Superior temporal gyrus (tissue), 1 donor: Measurements from ENCODE around the gene RYR1.
"Not testable (repeated sequence)": the region's sequence is repeated elsewhere in the genome, so short reads cannot be mapped to it uniquely, and the experiment has no call there.

Experiments
- DNase-seq: peaks from one replicate; pipeline ENCODE4 v3.0.0-alpha.2; 2016; ENCODE audit errors: extremely low spot score

RYR1 gene

DNA sequence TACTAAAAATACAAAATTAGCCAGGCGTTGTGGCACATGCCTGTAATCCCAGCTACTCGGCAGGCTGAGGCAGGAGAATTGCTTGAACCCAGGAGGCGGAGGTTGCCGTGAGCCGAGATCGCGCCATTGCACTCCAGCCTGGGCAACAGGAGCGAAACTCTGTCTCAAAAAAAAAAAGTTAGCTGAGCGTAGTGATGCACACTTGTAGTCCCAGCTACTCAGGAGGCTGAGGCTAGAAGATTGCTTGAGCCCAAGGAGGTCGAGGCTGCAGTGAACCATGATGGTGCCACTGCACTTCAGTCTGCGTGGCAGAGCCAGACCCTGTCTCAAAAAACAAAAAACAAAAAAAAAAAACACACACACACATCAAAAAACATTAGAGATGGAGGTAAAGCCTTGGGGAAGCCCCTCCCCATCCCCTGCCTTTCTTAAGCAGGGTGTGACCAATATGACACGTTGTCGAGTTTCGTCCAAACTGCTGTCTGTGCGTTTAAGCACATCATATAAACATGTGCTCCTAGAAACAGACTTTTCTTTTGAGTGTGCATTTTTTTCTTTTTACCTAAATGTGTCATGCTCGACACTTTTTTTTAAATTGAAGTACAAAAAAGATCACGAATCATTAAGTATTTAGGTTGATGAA, 6.3 kb upstream of the RYR1 start:
- not testable (repeated sequence) for DNase-seq

DNA sequence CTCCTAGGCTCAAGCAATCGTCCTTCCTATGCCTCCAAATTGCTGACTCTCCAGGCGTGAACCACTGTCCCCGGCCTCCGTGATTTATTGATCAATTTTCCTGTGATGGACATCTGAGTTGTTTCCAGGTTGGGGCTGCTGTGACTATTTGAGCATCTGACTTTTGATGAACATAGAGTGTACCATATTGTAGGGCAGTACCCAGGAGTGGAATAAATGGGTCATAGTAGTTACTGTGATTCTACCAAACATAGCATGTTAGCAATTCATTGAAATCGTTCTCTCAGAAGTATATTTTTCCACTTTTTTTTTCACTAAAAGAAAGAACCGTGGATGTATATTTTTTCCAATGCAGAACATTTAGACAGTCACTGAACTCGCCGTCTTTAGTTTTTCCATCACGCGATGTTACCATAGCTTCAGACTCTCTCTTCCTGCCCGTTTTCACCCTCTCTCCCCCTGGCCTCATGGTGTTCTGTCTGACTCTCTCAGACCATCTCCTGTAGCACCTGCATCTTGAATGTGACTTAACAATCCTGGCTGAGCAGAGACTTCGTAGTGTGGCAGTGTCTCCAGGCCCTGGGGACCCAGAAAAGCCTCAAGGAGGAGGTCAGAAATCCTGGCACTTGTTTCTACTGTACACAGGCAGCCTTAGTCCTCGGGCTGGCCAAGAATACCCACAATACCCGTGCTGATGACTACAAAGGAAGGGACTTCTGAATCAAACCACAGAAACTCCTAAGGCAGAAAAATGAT, 4.3 kb upstream of the RYR1 start:
- DNase-seq = no peak

DNA sequence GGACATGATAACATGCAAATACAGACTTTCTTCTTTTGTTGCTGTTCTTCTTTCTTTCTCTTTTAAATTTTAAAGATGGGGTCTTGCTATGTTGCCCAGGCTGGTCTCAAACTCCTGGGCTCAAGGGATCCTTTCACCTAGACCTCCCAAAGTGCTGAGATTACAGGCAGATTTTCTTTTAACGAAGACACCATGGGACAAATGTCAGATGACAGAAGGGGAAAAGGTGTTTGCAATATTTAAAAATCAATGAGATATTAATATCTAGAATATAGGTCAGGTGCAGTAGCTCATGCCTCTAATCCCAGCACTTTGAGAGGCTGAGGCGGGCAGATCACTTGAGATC, 3.7 kb upstream of the RYR1 start:
- DNase-seq = no peak

DNA sequence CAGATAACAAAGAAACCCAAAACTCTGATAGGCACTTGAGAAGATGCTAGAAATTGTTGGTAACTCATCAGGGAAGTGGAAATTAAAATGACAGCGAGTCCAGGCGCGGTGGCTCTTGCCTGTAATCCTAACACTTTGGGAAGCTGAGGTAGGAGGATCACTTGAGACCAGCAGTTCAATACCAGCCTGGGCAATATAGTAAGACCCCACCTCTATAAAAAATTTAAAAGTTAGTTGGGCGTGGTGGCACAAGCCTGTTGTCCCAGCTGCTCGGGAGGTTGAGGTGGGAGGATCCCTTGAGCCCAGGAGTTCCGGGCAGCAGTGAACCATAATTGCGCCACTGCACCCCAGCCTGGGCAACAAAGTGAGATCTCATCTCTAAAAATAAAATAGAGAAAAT, 2.6 kb upstream of the RYR1 start:
- no peak for DNase-seq

DNA sequence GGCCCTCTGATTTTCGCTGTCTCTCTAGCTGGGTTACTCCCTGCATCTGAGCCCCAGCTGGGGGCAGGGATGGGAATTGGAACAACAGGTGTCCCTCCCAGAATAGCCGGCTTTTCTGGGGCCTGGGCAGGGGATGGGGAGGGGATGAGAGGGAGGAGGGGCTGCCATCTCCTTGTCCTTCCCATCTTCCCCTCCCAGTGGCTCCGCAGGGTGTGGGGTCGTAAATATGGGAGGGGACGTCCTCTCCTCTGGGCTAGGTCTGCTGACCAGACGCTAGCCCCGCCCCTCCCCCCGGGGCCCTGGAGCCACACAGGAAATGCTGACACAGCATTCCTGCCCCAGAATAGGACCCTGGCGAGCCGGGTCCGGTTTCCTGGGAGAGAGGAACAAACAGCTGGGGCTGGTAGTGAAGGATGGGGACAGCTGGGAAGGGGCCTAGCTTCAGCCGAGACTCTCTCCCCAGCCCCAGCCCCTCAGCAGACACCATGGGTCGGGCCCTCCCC, 1.1 kb downstream of the RYR1 start:
- DNase-seq = no peak

DNA sequence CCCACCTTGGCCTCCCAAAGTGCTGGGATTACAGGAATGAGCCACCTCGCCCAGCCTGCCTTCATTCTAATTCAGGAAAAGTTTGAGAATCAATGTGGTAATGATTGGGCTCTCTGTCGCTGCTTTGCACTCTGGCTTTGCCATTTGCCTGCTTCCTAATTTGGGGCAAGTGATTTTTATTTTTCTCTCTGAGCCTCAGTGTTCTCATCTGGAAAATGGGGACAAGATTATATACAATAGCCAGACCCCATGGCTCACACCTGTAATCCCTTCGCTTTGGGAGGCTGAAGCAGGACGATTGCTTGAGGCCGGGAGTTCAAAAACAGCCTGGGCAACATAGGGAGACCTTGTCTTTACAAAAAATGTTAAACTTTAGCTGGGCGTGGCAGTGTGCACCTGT, 3.8 kb downstream of the RYR1 start:
- no peak for DNase-seq

DNA sequence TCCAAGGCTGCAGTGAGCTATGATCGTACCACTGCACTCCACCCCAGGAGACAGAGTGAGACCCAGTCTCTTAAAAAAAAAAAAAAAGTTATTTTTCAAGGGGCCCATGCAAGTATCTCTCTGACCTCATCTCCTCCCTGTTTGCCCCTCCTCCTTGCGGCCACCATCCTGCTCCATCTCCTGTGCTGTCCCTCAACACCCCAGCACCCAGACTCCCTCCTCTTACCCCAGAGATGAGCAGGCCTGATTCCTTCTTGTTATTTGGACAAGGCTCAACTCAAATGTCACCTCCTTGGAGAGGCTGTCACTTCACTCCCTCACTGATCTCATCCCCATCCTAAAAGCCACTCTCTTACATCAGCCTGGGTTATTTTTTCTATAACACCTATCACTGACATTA, 4.4 kb downstream of the RYR1 start:
- no peak for DNase-seq

DNA sequence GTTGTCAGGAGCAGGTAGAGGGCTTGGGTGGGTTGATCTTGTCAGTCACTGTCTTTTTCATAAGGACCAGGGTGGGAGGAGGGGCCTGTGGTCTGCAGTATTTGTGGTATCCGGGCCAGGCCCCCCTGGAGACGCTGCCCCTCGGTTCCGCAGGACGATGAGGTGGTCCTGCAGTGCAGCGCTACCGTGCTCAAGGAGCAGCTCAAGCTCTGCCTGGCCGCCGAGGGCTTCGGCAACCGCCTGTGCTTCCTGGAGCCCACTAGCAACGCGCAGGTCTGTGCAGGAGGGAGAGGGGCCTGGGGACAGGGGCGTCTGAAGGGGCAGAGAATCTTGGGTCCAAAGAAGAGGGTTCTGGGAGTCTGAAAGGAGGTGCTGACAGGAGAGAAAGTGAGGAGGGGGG, 7.1 kb downstream of the RYR1 start:
- no peak for DNase-seq

DNA sequence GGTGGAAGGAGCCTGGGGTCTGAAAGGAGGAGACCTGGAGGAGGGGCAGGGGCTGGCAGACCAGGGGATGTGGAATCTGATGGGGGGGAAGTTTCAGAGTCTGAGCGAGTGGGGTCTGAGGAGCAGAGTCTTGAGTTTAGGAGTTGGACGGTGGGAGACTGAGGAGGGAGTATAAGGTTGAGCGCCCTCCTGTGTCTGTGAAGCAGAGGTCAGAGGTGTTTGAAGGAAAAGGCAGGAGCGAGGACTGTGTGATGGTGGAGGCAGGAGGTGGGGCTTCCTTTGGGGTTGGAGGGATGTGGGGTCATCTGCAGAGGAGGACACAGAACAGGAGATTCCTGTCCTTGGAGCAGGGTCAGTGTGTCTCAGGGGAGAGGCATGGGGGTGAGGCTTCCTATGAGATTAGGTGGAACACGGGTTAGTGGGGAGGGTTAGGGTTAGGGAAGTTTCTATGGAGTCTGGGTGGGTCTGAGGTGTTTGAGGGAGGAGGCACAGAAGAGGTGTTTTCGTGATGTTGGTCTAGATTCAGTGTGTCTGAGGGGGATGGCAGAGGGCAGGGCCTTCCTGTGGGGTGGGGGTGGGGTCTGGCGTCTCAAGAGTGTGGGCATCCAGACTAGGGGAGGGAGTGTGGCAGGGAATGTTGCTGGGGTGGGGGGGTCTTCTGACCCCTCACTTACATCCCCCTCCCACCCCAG, 8.3 kb downstream of the RYR1 start:
- DNase-seq = no peak

DNA sequence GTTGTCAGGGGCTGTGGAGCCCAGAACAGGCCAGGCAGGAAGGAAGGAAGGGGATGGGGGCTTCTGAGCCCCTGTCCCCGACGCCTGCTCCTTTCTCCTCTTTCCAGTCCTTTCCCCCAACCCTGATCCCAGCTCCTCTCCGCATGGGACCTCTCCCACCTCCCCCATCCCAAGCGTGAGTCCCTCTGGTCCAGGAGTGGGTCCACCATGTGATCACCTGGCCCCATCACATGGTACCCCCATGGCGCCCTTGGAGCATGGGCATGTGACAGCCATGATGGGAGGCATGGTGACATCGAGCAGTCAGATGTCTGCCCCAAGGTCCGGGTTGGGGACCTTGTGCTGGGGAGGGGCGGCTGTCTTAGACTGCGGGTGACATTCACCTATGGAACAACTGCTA, 9.2 kb downstream of the RYR1 start:
- DNase-seq = no peak

DNA sequence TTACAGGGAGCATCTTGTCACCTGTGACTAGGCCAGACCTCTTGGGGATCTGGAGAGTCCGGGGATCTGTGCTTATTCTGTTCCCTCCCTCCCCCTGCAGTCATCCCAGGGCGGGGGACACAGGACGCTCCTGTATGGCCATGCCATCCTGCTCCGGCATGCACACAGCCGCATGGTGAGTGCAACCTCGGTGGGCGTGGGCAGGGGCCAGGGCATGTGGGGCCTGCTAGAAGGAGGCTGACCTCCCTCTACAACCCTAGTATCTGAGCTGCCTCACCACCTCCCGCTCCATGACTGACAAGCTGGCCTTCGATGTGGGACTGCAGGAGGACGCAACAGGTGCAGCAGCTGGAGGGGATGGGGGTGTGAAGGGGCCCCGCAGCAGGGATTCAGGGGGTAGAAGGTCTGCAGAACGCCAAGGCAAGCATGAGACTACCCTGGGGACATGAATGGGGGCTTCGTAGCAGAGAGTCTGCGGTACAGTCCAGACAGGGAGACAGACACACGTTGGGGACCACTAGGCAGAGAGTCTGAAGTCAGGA, 10.0 kb downstream of the RYR1 start:
- no peak for DNase-seq

DNA sequence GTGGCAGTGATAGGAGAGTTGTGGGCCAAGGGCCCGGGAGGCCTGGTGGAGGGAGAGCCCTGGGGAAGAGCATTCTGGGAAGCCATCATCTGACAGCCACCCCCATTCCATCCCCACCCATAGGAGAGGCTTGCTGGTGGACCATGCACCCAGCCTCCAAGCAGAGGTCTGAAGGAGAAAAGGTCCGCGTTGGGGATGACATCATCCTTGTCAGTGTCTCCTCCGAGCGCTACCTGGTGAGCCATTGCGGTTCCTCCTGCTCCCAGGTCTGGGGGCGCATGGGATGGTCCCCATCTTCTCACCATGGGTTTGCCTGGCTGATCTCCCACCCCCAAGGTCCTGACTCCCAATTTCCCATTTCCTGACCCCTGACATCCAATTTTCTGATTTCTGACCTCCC, 10.5 kb downstream of the RYR1 start:
- no peak for DNase-seq

DNA sequence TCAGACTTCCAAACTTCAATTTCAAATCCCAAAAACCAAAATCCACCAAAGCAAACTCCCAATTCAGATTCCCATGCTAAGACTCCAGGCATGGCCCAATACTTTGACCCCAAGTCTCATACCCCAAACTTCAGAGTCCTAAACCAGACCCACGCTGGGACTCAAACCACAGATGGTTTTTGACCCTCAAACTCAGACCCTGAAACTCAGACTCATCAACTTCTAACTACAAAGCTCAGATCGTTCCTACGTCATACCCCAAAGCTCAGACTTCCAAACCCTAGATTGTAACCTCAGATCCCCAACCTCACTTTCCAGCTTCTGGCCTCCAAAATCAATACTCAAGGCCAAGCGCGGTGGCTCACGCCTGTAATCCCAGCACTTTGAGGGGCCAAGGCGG, 11.9 kb downstream of the RYR1 start:
- no peak for DNase-seq

DNA sequence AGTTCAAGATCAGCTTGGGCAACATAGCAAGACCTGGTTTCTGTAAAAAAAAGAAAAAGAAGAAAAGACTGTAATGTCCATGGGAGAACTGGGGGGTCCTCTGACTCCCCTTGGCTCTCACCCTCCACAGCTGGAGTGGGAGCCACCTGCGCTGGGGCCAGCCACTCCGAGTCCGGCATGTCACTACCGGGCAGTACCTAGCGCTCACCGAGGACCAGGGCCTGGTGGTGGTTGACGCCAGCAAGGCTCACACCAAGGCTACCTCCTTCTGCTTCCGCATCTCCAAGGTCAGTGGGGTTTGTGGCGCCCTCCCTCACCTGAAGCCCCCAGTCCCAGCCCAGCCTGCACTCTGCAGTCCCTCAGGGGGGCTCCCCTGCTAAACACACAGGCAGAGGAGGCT, 14.7 kb downstream of the RYR1 start:
- DNase-seq = no peak

DNA sequence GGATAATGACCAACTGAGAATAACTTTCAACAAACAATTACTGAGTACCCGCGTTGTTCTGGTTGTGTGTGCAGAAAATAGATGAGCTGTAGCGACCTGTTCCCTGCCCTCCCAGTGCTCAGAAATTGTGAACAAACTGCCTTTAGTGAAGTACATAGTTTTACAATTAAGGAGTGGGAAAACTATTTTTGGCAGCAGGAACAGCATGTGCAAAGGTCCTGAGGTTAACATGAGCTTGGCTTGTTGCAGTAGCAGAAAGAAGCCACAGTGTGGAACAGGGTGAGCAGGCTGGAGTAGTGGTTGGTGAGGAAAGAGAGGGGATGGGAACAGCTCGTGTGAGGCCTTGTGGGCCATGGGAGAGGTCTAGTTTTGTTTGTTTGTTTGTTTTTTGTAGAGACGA, 16.0 kb downstream of the RYR1 start:
- no peak for DNase-seq

DNA sequence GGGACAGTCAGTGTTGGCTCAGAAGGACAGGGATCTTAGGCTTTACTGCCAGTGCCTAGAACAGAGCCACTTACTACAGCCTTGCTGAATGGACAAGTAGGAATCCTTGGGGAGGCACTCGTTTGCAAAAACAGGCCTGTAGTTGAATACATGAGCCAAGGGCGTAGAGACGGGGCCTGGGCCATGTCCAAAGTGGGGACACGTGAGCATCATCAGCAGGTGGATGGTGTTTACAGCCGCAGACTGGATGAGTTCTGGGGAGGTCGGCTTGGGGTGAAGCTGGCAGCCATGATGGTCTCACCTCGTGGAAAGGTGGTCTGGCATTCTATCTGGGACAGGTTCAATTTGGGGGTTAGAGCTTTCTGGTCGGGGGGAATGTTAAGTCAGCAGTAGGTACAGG, 17.5 kb downstream of the RYR1 start:
- DNase-seq = no peak

DNA sequence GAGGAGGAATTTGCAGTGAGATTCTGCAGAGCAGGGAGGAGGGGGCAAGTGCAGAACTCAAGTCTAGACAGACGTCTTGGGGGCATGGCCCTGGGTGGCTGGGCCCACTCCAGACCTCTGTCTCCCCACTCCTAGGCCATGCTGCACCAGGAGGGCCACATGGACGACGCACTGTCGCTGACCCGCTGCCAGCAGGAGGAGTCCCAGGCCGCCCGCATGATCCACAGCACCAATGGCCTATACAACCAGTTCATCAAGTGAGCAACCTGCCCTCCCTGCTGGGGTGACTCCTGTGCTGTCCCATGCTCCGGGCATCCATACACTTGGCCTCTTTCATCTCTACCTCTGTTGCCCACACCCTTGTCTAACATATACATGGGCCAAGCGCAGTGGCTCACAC, 18.1 kb downstream of the RYR1 start:
- DNase-seq = no peak

DNA sequence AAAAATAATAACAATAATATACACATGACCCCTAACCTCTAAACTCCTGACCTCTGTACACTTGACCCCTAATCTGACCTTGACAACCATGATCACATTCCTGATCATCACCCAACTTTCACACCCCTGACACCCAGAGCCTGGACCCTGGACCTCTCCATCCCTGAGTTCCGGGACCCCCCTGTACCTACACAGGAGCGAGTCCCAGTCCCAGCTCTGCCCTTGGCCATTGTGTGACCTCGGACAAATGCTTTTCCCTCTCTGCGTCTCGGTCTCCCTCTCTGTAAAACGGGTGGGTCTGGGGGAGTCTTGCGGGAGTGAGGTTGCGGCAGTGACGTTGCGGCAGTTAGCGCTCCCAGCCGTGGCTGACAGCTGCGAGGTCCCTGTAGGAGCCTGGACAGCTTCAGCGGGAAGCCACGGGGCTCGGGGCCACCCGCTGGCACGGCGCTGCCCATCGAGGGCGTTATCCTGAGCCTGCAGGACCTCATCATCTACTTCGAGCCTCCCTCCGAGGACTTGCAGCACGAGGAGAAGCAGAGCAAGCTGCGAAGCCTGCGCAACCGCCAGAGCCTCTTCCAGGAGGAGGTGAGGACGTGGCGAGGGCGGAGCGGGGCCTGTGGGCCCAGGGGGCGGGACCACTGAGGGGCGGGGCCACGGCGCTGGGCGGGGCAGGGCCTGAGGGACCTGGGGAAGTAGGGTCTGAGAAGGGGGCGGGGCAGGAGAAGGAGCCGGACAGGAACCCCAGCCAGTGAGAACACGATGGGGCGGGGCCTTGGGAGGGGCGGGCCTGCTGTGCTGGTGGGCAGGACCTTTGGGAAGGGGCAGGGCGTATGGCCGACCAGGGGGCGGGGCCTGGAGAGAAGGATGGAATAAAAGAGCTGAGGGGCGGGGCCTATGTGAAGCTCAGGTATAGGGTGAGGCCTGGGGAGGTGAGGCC, 19.2 kb downstream of the RYR1 start:
- DNase-seq = no peak

DNA sequence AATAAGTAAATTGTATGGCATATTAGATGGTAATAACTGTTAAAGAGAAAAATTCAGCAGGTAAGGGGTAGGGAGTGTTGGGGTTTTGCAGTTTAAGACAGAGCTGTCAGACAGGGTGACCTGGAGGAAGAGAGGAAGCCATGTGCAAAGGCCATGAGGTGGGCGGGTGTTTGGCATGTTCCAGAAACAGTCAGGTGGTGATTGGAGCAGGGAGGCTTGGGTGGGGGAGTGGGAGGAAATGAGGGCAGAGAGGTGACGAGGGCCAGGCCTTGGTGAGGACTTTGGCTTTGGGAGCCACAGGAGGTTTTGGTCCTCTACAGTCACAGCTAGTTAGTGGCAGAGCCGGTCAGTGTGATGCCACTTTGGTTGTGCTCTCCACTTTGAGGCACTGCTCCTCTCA, 20.1 kb downstream of the RYR1 start:
- no peak for DNase-seq

DNA sequence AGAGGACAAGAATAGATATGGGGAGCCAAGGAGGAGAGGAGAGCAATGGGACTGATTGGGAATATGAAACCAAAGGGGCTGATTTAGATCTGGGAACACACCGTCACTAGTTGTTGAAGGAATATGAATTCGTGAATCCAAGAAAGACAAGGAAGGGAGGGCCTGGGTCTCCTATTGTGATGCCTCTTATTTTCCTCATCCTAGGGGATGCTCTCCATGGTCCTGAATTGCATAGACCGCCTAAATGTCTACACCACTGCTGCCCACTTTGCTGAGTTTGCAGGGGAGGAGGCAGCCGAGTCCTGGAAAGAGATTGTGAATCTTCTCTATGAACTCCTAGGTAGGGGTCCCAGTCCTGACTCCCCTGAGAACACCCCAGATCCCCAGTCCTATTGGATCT, 21.5 kb downstream of the RYR1 start:
- DNase-seq = no peak

DNA sequence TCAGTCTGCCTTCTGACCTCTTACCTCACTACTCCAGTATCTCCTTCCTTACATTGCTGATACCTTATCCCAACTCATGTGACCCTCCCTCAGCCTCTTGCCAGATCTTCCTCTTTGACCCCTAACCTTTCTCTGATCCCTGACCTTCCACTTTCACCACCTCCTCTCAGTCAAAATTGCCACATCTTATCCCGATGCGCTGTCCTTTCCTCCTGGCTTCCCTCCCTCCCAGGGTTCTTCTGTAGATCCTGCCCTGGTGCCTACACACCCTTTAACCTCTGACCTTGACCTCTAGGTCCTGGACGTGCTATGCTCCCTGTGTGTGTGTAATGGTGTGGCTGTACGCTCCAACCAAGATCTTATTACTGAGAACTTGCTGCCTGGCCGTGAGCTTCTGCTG, 23.7 kb downstream of the RYR1 start:
- no peak for DNase-seq
